ENCODE data around the gene TUT4. TPM values are rescaled to one million over a fixed set of nuclear protein-coding genes. Genes with fewer than 3 reads are reported as not detected.

Gene TUT4
- total RNA-seq, 1 experiment from 2014 or later: 71.2 TPM

DNA sequence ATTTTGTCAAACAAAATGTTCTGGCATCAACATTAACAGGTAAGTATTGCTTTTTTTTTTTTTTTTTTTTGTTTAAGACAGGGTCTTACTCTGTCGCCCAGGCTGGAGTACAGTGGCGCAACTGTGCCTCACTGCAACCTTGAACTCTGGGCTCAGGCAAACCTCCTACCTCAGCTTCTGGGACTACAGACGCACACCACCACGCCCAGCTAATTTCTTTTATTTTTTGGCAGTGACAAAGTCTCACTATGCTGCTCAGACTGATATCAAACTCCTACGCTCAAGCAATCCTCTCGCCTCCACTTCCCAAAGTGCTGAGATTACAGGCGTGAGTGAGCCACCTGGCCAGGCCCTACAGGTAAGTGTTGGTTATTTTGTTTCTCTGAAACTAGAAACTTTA, 2.4 kb downstream of the TUT4 start:
- Histone ChIP-seq H3K4me1 (ENCODE audit: insufficient read depth, low read length, poor library complexity, severe bottlenecking) (peaks cover 13% of the 10 kb centered on the region), H3K4me3 (ENCODE audit: low read depth, low read length, poor library complexity, severe bottlenecking) (no peak overlapping the region), H3K36me3 (ENCODE audit: insufficient read depth, low read length, poor library complexity, severe bottlenecking) (no peaks in the 10 kb centered on the region), H3K27ac (ENCODE audit: low read depth, low read length, poor library complexity, severe bottlenecking) (no peak overlapping the region), H3K27me3 (replicated peaks; ENCODE audit: insufficient read depth, low read depth, low read length, poor library complexity) (no peaks in the 10 kb centered on the region), H3K9me3 (ENCODE audit: low read depth, low read length, poor library complexity, severe bottlenecking) (no peaks in the 10 kb centered on the region)
- DNase-seq (ENCODE audit: low spot score): no peak
- ChIA-PET POLR2A (ENCODE audit: low non-redundant PET) (no interaction called here), CTCF (no interaction called here)
- no peak for TF ChIP-seq EZH2 (IDR thresholded peaks at IDR 0.05; ENCODE audit: borderline replicate concordance, low read depth, low read length, poor library complexity, severe bottlenecking)
- TF ChIP-seq, protein P1, sequence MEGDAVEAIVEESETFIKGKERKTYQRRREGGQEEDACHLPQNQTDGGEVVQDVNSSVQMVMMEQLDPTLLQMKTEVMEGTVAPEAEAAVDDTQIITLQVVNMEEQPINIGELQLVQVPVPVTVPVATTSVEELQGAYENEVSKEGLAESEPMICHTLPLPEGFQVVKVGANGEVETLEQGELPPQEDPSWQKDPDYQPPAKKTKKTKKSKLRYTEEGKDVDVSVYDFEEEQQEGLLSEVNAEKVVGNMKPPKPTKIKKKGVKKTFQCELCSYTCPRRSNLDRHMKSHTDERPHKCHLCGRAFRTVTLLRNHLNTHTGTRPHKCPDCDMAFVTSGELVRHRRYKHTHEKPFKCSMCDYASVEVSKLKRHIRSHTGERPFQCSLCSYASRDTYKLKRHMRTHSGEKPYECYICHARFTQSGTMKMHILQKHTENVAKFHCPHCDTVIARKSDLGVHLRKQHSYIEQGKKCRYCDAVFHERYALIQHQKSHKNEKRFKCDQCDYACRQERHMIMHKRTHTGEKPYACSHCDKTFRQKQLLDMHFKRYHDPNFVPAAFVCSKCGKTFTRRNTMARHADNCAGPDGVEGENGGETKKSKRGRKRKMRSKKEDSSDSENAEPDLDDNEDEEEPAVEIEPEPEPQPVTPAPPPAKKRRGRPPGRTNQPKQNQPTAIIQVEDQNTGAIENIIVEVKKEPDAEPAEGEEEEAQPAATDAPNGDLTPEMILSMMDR (conservative IDR thresholded peaks at IDR 0.05; ENCODE audit: low read depth, low read length): no peak
- intact Hi-C loops (cut with micrococcal nuclease; ENCODE audit: unreplicated experiment): loop anchor here (5.0 kb wide), 1 partner anchor 128 kb away; no protein-coding TSS in a partner anchor
- BruUV-seq (replicated peaks): no TSS peak

DNA sequence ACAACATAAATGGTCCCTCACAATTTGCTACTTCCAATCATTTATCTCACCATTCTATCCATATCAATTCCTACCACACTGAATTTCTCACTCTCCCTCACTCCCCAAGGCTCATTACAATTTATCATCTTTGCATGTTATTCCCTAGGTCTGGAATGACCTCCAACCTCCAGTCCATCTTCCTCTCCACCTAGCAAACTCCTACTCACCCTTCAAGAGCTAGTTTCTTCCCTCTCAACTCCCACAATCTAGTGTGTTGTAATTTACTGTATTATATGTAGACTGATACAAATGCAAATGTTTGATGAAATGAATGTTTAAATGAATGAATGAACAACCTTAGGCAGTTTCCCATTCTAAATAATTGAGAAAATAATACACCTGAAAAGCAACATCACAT, 3.6 kb downstream of the TUT4 start:
- H3K4me1 ChIP-seq (ENCODE audit: insufficient read depth, low read length, poor library complexity, severe bottlenecking): peaks cover 10% of the 10 kb centered on the region
- H3K27ac ChIP-seq (ENCODE audit: low read depth, low read length, poor library complexity, severe bottlenecking): no peak overlapping the region
- H3K36me3 ChIP-seq (ENCODE audit: insufficient read depth, low read length, poor library complexity, severe bottlenecking): no peaks in the 10 kb centered on the region
- TF ChIP-seq EZH2 (IDR thresholded peaks at IDR 0.05; ENCODE audit: borderline replicate concordance, low read depth, low read length, poor library complexity, severe bottlenecking): no peak
- TF ChIP-seq, protein P1 (conservative IDR thresholded peaks at IDR 0.05; ENCODE audit: low read depth, low read length): no peak
- POLR2A ChIA-PET (ENCODE audit: low non-redundant PET): no interaction called here
- BruUV-seq (replicated peaks): no TSS peak
- peaks cover 12% of the 10 kb centered on the region for H3K9me3 ChIP-seq (ENCODE audit: low read depth, low read length, poor library complexity, severe bottlenecking)
- no peak for DNase-seq (ENCODE audit: low spot score)
- H3K4me3 ChIP-seq (ENCODE audit: low read depth, low read length, poor library complexity, severe bottlenecking): no peak overlapping the region
- no peaks in the 10 kb centered on the region for H3K27me3 ChIP-seq (replicated peaks; ENCODE audit: insufficient read depth, low read depth, low read length, poor library complexity)
- intact Hi-C loops (cut with micrococcal nuclease; ENCODE audit: unreplicated experiment): no loop called here
- CTCF ChIA-PET: no interaction called here

DNA sequence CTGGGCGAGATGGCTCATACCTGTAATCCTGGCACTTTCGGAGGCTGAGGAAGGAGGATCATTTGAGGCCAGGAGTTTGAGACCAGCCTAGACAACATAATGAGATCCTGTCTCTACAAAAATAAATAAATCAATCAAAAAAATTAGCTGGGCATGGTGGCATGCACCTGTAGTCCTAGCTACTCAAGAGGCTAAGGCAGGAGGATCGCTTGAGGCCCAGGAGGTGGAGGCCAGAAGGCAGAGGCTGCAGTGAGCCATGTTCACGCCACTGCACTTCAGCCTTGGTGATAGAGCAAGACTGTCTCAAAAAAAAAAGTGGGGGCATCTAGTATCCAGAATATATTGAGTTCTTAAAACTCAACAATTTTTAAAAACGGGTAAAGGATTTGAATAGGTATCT, 6.0 kb downstream of the TUT4 start:
- H3K36me3 ChIP-seq (ENCODE audit: insufficient read depth, low read length, poor library complexity, severe bottlenecking): peaks cover 6% of the 10 kb centered on the region
- POLR2A ChIA-PET (ENCODE audit: low non-redundant PET): interaction anchor here (0.7 kb wide), 1 partner anchor 18 kb away, joined by 3 read pairs; no protein-coding TSS in a partner anchor
- intact Hi-C loops (cut with micrococcal nuclease; ENCODE audit: unreplicated experiment): no loop called here
- TF ChIP-seq, protein P1 (conservative IDR thresholded peaks at IDR 0.05; ENCODE audit: low read depth, low read length): no peak
- TF ChIP-seq EZH2 (IDR thresholded peaks at IDR 0.05; ENCODE audit: borderline replicate concordance, low read depth, low read length, poor library complexity, severe bottlenecking): no peak
- no peak overlapping the region for H3K4me3 ChIP-seq (ENCODE audit: low read depth, low read length, poor library complexity, severe bottlenecking)
- DNase-seq (ENCODE audit: low spot score): no peak
- peaks cover 6% of the 10 kb centered on the region for H3K4me1 ChIP-seq (ENCODE audit: insufficient read depth, low read length, poor library complexity, severe bottlenecking)
- no peaks in the 10 kb centered on the region for H3K27me3 ChIP-seq (replicated peaks; ENCODE audit: insufficient read depth, low read depth, low read length, poor library complexity)
- H3K9me3 ChIP-seq (ENCODE audit: low read depth, low read length, poor library complexity, severe bottlenecking): peaks cover 30% of the 10 kb centered on the region
- no TSS peak for BruUV-seq (replicated peaks)
- no peak overlapping the region for H3K27ac ChIP-seq (ENCODE audit: low read depth, low read length, poor library complexity, severe bottlenecking)
- CTCF ChIA-PET: no interaction called here
